ENCODE data around the gene HCN2.
A peak's percentile ranks its signal among the peaks of the same experiment; 100 is the strongest.
"Not testable (repeated sequence)": the region's sequence is repeated elsewhere in the genome, so short reads cannot be mapped to it uniquely, and the experiment has no call there.

HCN2 gene

DNA sequence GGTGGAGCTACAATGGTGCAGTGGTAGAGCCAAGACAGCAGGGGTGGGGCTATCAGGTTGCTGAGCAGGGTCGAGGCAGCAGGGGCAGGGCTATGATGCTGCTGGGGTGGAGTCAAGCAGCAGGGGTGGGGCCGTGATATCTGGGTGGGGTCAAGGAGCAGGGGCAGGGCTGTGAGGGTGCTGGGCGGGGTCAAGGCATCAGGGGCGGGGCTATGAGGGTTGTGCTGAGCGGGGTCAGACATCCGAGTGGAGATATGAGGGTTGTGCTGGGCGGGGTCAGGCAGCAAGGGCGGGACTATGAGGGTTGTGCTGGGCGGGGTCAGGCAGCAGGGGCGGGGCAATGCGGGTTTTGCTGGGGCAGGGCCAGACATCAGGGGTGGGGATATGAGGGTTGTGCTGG lies 14.7 kb downstream of the HCN2 start:
- H3K4me1 ChIP-seq (ENCODE audit: control insufficient read depth, insufficient read depth, low read depth, low read length), result peaks cover 11% of the 10 kb centered on the region
- no peak for DNase-seq
- H3K9me3 ChIP-seq (ENCODE audit: control insufficient read depth, low read length), result no peaks in the 10 kb centered on the region
- no peak overlapping the region for H3K9ac ChIP-seq (ENCODE audit: low read length)
- no peak overlapping the region for H3K4me2 ChIP-seq (ENCODE audit: low read length, poor library complexity, severe bottlenecking)
- no peak overlapping the region for H4K8ac ChIP-seq (ENCODE audit: low read length)
- H3K14ac ChIP-seq (ENCODE audit: low read length in 2 of 2), result no peak overlapping the region
- no peak overlapping the region for H3K18ac ChIP-seq (ENCODE audit: low read depth in 1 of 2, low read length in 2 of 2)
- H3K23ac ChIP-seq (ENCODE audit: low read length in 2 of 2), result no peak overlapping the region
- H3K27me3 ChIP-seq (ENCODE audit: control insufficient read depth in 1 of 2, insufficient read depth in 1 of 2, low read length in 2 of 2), result peaks cover 0 to 5% of the 10 kb centered on the region in 2 experiments
- H2AK5ac ChIP-seq (ENCODE audit: low read length, severe bottlenecking), result no peak overlapping the region
- no peaks in the 10 kb centered on the region for H3K79me1 ChIP-seq (replicated peaks; ENCODE audit: low read length, poor library complexity, severe bottlenecking)
- no peak overlapping the region for H3K4ac ChIP-seq (ENCODE audit: low read depth in 1 of 2, low read length in 2 of 2)
- WGBS, result 86% methylated on average over 11 of the region's 11 CpGs
- H2AFZ ChIP-seq (ENCODE audit: low read depth, low read length), result no peak overlapping the region
- H3K36me3 ChIP-seq (ENCODE audit: control insufficient read depth in 1 of 2, insufficient read depth in 2 of 2, low read depth in 1 of 2, low read length in 2 of 2), result peaks cover 0 to 7% of the 10 kb centered on the region in 2 experiments
- no peak overlapping the region for H3K4me3 ChIP-seq (ENCODE audit: insufficient read depth in 1 of 2, low read depth in 1 of 2, low read length in 2 of 2)
- no peak overlapping the region for H4K91ac ChIP-seq (ENCODE audit: low read length)
- H2BK120ac ChIP-seq (ENCODE audit: low read depth, low read length), result no peak overlapping the region
- H3K27ac ChIP-seq (ENCODE audit: low read length, poor library complexity, severe bottlenecking), result no peak overlapping the region
- H2BK5ac ChIP-seq (ENCODE audit: low read depth, low read length, poor library complexity, severe bottlenecking), result no peak overlapping the region
- H2BK12ac ChIP-seq (ENCODE audit: low read length in 2 of 2), result no peak overlapping the region
- H2BK15ac ChIP-seq (ENCODE audit: low read depth, poor library complexity, severe bottlenecking), result no peak overlapping the region

DNA sequence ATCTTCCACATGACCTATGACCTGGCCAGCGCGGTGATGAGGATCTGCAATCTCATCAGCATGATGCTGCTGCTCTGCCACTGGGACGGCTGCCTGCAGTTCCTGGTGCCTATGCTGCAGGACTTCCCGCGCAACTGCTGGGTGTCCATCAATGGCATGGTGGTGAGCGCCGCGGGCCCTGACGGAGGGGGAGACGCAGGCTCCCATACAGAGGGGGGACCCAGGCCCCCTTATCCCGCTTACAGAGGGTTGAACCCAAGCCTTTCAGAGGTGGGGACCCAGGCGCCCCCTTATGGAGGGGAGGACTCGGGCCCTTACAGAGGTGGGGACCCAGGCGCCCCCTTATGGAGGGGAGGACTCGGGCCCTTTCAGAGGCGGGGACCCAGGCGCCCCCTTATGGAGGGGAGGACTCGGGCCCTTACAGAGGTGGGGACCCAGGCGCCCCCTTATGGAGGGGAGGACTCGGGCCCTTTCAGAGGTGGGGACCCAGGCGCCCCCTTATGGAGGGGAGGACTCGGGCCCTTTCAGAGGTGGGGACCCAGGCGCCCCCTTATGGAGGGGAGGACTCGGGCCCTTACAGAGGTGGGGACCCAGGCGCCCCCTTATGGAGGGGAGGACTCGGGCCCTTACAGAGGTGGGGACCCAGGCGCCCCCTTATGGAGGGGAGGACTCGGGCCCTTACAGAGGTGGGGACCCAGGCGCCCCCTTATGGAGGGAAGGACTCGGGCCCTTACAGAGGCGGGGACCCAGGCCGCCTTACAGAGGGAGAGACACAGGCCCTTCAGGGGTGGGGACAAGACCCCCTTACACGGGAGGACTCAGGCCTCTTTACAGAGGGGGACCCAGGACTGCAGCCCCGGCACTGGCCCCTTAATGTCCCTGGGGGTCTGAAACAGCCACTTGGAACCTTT lies 15.6 kb downstream of the HCN2 start:
- H4K91ac ChIP-seq (ENCODE audit: low read length); H3K4me3 ChIP-seq (ENCODE audit: insufficient read depth in 1 of 2, low read depth in 1 of 2, low read length in 2 of 2); H3K27me3 ChIP-seq (ENCODE audit: control insufficient read depth in 1 of 2, insufficient read depth in 1 of 2, low read length in 2 of 2); DNase-seq; H3K4ac ChIP-seq (ENCODE audit: low read depth in 1 of 2, low read length in 2 of 2); H3K18ac ChIP-seq (ENCODE audit: low read depth in 1 of 2, low read length in 2 of 2); H3K14ac ChIP-seq (ENCODE audit: low read length in 2 of 2); H2AK5ac ChIP-seq (ENCODE audit: low read length, severe bottlenecking); H2BK120ac ChIP-seq (ENCODE audit: low read depth, low read length); H3K9me3 ChIP-seq (ENCODE audit: control insufficient read depth, low read length); H3K23ac ChIP-seq (ENCODE audit: low read length in 2 of 2); H2BK12ac ChIP-seq (ENCODE audit: low read length in 2 of 2); H2BK5ac ChIP-seq (ENCODE audit: low read depth, low read length, poor library complexity, severe bottlenecking); H2BK15ac ChIP-seq (ENCODE audit: low read depth, poor library complexity, severe bottlenecking); H4K8ac ChIP-seq (ENCODE audit: low read length); H3K27ac ChIP-seq (ENCODE audit: low read length, poor library complexity, severe bottlenecking); H3K79me1 ChIP-seq (replicated peaks; ENCODE audit: low read length, poor library complexity, severe bottlenecking); H2AFZ ChIP-seq (ENCODE audit: low read depth, low read length); H3K4me2 ChIP-seq (ENCODE audit: low read length, poor library complexity, severe bottlenecking); H3K36me3 ChIP-seq (ENCODE audit: control insufficient read depth in 1 of 2, insufficient read depth in 2 of 2, low read depth in 1 of 2, low read length in 2 of 2); H3K9ac ChIP-seq (ENCODE audit: low read length): not testable (repeated sequence)
- 78% methylated on average over 20 of the region's 34 CpGs for WGBS
- H3K4me1 ChIP-seq (ENCODE audit: control insufficient read depth, insufficient read depth, low read depth, low read length), result peaks cover 21% of the 10 kb centered on the region

DNA sequence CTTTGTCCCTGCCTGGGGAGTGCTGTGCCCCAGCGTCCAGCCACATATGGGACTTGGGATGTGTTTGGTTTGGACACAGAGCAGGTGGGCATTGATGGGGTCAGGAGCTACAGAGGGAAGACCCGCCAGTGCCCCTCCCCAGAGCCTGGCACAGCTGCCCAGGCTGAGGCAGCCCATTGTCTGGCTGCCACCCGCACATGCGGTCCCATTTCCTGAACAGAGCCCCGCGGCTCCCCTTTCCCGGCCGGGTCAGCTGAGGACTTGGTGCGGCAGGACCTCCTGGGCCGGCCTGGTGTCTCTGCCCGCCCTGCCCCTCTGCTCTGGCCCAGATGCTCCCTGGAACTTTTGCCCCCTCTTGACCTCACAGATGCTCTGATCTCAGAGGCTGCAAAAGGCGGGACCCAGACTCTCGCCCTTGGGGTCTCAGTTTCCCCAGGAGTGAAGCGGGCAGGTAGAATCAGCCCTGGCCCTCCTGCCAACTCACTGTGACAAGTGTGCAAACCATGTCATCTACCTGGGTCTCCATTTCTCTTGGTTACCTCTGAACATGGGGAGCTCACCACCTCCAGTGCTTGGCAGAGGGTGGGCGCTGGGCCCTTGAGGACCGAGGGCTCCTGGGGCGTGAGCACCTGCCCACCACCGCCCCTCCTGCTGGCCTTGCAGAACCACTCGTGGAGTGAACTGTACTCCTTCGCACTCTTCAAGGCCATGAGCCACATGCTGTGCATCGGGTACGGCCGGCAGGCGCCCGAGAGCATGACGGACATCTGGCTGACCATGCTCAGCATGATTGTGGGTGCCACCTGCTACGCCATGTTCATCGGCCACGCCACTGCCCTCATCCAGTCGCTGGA lies 17.8 kb downstream of the HCN2 start:
- H2AK5ac ChIP-seq (ENCODE audit: low read length, severe bottlenecking), result peak overlapping the region; percentile 73
- H3K36me3 ChIP-seq (ENCODE audit: control insufficient read depth in 1 of 2, insufficient read depth in 2 of 2, low read depth in 1 of 2, low read length in 2 of 2), result peaks cover 0 to 3% of the 10 kb centered on the region in 2 experiments
- H3K9ac ChIP-seq (ENCODE audit: low read length), result no peak overlapping the region
- H2BK120ac ChIP-seq (ENCODE audit: low read depth, low read length), result no peak overlapping the region
- H3K4me2 ChIP-seq (ENCODE audit: low read length, poor library complexity, severe bottlenecking), result no peak overlapping the region
- no peak overlapping the region for H3K27ac ChIP-seq (ENCODE audit: low read length, poor library complexity, severe bottlenecking)
- no peak overlapping the region for H3K23ac ChIP-seq (ENCODE audit: low read length in 2 of 2)
- H3K18ac ChIP-seq (ENCODE audit: low read depth in 1 of 2, low read length in 2 of 2), result no peak overlapping the region
- no peak overlapping the region for H2BK15ac ChIP-seq (ENCODE audit: low read depth, poor library complexity, severe bottlenecking)
- no peak overlapping the region for H2BK12ac ChIP-seq (ENCODE audit: low read length in 2 of 2)
- no peak overlapping the region for H4K91ac ChIP-seq (ENCODE audit: low read length)
- H2BK5ac ChIP-seq (ENCODE audit: low read depth, low read length, poor library complexity, severe bottlenecking), result no peak overlapping the region
- H3K27me3 ChIP-seq (ENCODE audit: control insufficient read depth in 1 of 2, insufficient read depth in 1 of 2, low read length in 2 of 2), result no peaks in the 10 kb centered on the region
- H3K4me3 ChIP-seq (ENCODE audit: insufficient read depth in 1 of 2, low read depth in 1 of 2, low read length in 2 of 2), result no peak overlapping the region
- H3K4me1 ChIP-seq (ENCODE audit: control insufficient read depth, insufficient read depth, low read depth, low read length), result peaks cover 35% of the 10 kb centered on the region
- no peak overlapping the region for H2AFZ ChIP-seq (ENCODE audit: low read depth, low read length)
- no peaks in the 10 kb centered on the region for H3K9me3 ChIP-seq (ENCODE audit: control insufficient read depth, low read length)
- no peak overlapping the region for H3K4ac ChIP-seq (ENCODE audit: low read depth in 1 of 2, low read length in 2 of 2)
- H4K8ac ChIP-seq (ENCODE audit: low read length), result no peak overlapping the region
- H3K79me1 ChIP-seq (replicated peaks; ENCODE audit: low read length, poor library complexity, severe bottlenecking), result no peaks in the 10 kb centered on the region
- DNase-seq, result no peak
- no peak overlapping the region for H3K14ac ChIP-seq (ENCODE audit: low read length in 2 of 2)
- WGBS, result 93% methylated on average over 30 of the region's 30 CpGs

Data from mesenchymal stem cell (in vitro differentiated cells and primary cell).